GM18505 (cell line): ENCODE results near the gene ITGB2.

Experiments
- ATAC-seq: cut with Tn5 transposase; IDR thresholded peaks from one replicate; pipeline ENCODE4 v1.9.1; 2021; ENCODE audit not compliant: unreplicated experiment
- POLR2A ChIP-seq: IDR thresholded peaks from 4 replicates; pipeline ENCODE4 v1.6.1; 2011; ENCODE audit warnings: borderline replicate concordance; ENCODE audit not compliant: insufficient read depth, insufficient read length; ENCODE audit errors: extremely low read depth

The ITGB2 gene

GRCh38 chr21:44846485-44847260 is 74.0 kb downstream of the ITGB2 start:
- no peak for TF ChIP-seq POLR2A
- no peak for ATAC-seq

DNA sequence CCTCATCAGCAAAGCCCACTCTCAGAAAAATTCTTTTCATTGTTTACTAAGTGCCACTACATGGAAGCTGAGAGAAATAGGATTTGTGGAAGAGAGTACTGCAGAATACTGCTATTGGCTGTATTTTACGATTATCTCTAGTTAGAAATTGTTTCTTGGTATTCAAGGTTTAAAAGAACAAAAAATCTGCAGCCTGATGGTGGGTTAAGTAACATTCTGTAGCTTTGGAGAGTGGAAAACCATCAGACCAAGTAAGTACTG is 74.5 kb downstream of the ITGB2 start:
- TF ChIP-seq POLR2A = no peak
- no peak for ATAC-seq

DNA sequence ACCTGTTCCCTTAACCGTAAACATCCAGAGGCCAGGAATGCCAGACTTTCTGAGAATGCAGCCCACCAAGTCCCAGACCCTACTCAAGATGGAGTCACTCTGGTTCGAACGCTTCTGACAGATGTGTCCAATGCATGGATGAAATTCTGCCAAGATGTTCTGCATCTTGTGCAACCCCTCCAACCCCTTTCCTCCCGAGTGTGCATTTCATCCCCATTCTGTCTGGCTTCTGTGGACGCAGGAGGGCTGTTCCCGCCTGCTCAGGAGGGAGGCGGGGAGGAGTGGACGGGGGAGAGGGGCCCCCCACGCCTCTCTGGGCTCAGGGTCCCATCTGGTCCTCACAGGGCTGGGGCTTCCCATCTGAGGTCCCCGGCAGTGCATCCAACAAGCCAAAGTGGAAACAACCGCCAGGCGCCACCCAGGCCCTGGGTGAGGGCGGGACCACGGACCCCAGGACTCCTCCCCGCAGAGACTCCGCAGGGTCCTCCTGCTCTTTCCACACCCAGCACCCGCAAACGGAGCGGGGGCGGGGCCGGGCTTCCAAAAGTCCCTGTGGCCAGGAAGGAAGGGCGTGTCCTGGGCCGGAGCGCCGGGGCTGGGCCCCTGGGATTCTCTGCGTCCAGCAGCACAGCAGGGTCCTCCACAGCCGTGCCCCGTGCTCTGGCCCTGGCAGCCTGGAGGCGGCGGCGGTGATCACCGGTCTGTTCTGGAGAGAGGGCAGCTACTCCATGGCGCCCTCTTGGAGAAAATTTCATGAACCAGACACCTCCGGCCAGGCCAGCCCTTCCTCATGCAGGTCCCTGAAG is 75.1 kb downstream of the ITGB2 start:
- TF ChIP-seq POLR2A = no peak
- no peak for ATAC-seq

DNA sequence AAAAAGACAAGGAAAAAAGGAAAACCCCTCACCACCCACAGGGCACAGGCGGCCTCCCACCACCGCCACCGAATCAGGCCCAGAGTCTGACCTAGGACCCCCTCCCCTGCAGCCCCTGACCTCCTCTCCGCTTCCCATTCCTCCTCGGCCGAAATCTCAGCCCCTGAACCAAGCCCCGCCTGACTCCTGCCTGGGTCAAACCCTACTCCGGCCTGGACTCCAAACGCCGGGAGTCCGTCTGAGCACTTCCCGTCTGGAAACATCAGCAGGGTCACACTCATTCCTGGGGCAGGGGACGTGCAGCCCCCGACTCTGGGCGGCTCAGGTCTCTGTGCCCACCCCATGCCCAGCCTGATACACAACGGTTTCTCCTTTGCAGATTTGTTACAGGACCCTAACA is 76.4 kb downstream of the ITGB2 start:
- no peak for ATAC-seq
- TF ChIP-seq POLR2A = no peak

GRCh38 chr21:44842721-44843445 is 77.8 kb downstream of the ITGB2 start:
- ATAC-seq = no peak
- TF ChIP-seq POLR2A = no peak

DNA sequence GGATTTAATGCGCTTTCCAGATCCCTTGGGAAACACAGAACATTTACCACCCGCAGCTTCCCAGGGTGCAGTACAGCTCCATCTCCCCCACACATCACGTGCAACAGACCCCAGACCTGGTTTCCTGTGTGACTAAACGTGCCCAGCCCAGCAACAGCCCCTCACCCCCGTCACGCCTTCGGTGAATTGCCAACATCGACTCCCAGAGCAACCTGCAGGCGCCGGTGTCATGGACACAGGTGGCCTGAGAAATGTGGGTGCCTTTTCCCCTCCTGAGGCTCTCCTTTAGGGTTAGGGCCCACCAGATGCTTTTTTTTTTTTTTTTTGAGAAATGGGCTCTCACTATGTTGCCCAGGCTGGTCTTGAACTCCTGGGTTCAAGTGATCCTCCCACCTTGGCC is 78.6 kb downstream of the ITGB2 start:
- ATAC-seq = no peak
- TF ChIP-seq POLR2A = no peak

DNA sequence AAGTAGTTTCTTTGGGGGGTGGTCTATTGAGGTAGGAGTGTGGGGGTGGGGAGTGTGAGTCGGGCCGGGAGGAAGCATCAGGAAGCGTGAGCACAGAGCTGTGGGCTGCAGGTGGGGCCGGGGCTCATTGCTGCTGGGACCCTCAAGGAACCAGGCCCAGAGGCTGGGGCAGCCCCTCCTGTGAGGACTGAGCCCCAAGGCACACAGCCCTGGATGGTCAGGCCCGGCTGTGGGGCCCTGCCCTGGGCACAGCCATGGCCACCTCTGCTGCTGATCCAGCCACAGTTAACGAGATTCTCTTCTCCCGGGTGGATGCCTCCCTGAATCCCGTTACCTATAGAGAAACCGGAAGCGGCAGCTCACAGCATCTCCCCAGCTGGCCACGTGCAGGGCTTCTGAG is 79.9 kb downstream of the ITGB2 start:
- ATAC-seq = no peak
- TF ChIP-seq POLR2A = no peak

- ATAC-seq = no peak
- TF ChIP-seq POLR2A = no peak
Measured at GRCh38 chr21:44838951-44839350, 81.7 kb downstream of the ITGB2 start.

DNA sequence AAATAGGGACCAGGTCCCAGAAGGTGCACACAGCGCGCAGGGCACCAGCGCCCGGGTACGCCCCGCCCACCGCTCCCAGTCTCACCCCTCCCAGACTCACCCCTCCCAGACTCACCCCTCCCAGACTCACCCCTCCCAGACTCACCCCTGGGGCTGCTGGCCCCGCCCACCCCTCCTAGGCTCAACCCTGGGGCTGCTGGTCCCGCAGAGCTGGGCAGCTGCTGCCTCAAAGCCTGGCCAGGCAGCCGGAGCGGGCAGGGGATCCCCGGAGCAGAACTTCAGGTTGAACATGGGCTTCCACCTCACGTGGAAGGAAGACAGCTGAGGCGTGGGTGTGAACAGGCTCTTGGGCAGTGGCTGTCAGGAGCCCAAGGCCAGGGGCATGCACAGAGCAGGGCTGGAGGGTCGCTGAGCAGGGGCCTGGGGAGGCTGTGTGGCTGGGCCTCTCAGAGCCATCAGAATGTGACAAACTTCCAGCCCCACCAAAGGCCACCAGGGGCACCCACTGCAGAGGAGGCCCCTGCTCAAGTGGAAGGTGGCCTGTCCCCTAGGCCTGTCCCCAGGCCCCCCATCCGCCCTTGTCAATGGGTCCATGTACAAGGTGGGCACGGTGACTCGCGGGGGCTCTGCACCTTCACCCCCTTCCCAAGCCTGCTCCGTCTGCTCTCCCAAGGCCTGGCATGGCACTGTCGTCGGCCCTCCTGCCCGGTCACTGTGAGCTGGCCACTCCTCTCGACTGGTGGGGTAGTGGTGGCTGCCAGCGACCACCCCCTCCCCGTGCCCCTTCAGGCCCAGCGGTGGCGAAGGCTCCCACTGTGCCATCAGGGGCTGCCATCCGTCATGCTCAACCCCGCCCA is 82.4 kb downstream of the ITGB2 start:
- no peak for ATAC-seq
- no peak for TF ChIP-seq POLR2A

DNA sequence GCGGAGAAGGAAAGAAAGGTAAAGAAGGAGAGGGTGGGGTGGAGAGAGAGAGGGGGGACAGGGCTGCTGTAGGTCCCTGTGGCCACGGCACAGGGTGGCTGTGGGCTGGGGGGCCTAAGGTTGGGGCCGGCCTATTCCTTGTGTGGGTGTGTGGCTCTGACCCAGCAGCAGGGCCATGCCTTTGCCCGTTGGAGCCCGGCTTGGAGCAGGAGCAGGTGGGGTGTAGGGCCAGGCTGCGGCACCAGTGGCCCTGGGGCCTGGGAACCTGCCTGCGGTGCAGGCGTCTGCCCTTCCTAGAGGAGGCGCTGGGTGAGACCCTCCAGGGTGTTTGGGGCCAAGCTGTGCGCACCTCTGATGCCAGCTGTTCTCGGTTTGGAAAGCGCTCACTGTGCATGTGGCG is 83.2 kb downstream of the ITGB2 start:
- no peak for ATAC-seq
- no peak for TF ChIP-seq POLR2A

DNA sequence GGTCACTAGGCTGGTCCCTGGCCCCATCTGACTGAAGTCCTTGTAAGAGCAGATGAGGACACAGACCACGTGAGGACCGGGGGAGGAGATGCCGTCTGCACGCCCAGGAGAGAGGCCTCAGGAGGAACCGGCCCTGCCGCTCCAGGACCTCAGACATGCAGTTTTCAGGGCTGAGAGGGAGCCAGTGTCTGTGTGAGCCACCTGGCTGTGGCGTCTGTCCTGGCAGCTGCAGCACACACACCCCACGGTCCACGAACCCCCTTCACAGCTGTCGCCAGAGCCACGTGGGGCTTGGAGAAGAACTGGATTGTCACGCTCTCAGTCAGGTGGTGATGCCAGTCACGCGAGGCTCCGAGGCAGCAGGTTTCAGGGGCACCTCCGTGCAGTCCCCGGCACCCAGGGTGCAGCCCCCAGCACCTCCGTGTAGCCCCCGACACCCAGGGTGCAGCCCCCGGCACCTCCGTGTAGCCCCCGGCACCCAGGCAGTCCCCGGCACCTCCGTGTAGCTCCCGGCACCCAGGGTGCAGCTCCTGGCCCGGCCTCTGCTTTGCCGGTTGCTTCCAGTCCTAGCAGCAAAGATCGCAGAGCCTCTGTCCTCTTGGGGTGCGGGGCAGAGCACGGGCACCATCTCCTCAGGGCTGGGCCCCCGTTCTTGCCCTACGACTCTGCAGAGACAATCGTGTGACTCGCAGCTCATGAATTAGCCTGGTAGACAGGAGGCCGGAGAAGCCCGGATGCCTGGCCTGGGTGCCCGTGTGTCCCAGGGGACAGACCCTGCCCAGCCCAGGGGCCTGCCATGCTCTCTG is 83.8 kb downstream of the ITGB2 start:
- no peak for TF ChIP-seq POLR2A

DNA sequence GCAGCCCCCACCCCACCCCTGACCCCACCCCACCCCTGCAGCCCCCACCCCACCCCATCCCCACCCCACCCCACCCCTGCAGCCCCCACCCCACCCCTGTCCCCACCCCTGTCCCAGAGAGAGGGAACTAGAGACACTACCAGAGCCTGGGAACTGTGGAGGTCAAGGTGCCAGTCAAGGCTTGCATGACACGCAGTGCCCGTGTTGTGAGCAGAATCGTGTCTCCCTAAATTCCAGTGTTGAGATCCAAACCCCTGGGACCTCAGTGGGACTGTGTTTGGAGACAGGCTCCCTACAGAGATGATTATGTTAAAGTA is 84.4 kb downstream of the ITGB2 start:
- ATAC-seq = no peak
- no peak for TF ChIP-seq POLR2A

More for the DNA sequence above, 83.8 kb downstream of the ITGB2 start:
- ATAC-seq = no peak
